Transverse colon (tissue), 4 donors: Measurements from ENCODE around the gene DLST. TPM values are rescaled to one million over a fixed set of nuclear protein-coding genes. Genes with fewer than 3 reads are reported as not detected.

Experiments
- DNase-seq: peaks from one replicate; pipeline ENCODE4 v3.0.0-alpha.2; 2019
- H3K27ac ChIP-seq, 4 donors: fragments of 200-600 bp; sonication (generic); 2 replicates each; pipeline ENCODE4 v1.5.1; 2016 to 2018; ENCODE audit warnings: inconsistent platforms in 4 of 4
- H3K27me3 ChIP-seq: fragments of 200-600 bp; sonication (generic); 2 replicates; pipeline ENCODE4 v1.5.1; 2017; ENCODE audit warnings: inconsistent platforms
- H3K36me3 ChIP-seq, 4 donors: fragments of 200-600 bp; sonication (generic); 2 replicates each; pipeline ENCODE4 v1.5.1; 2017 to 2019; ENCODE audit warnings: inconsistent platforms in 4 of 4
- H3K4me1 ChIP-seq, 4 donors: fragments of 200-600 bp; sonication (generic); 2 replicates each; pipeline ENCODE4 v1.5.1; 2017 to 2020; ENCODE audit warnings: inconsistent platforms in 4 of 4
- H3K4me3 ChIP-seq, 4 donors: fragments of 200-600 bp; sonication (generic); 1 replicate in 1 of 4; 2 replicates in 3 of 4; pipeline versions ENCODE4 v1.5.1 to v1.6.1; 2017 to 2019; ENCODE audit warnings: inconsistent platforms in 4 of 4
- H3K9me3 ChIP-seq, 2 donors: fragments of 200-600 bp; sonication (generic); 2 replicates each; pipeline ENCODE4 v1.5.1; 2017 to 2019; ENCODE audit warnings: inconsistent platforms in 2 of 2
- EP300 ChIP-seq: sonication (generic); formaldehyde crosslinking; IDR thresholded peaks from one replicate; pipeline ENCODE4 v1.6.1; 2017; ENCODE audit warnings: antibody characterized with exemption, low read depth
- POLR2A ChIP-seq: fragments of 450-650 bp; IDR thresholded peaks from one replicate; pipeline ENCODE4 v1.6.1; 2016; ENCODE audit warnings: antibody characterized with exemption, mild to moderate bottlenecking, moderate library complexity
- POLR2AphosphoS5 ChIP-seq, 3 donors: sonication (generic); formaldehyde crosslinking; IDR thresholded peaks; one replicate each; pipeline ENCODE4 v1.6.1; 2016; ENCODE audit warnings: antibody characterized with exemption in 3 of 3
- WGBS, 2 donors: methylation state at CpG; one replicate each; pipeline ENCODE4 v1.1.5; 2018; ENCODE audit warnings: low coverage in 1 of 2; 5-methylcytosine and 5-hydroxymethylcytosine counted together
- in situ Hi-C, 4 donors: fragments of 200-750 bp; cut with MboI; loops; one replicate each; pipeline versions ENCODE4 v1.15.0 to v1.15.1; 2017; ENCODE audit warnings: low sequenced_read_pairs in 3 of 4, low pct_ligation_motif_present in 1 of 4, low pct_unique_long_range_greater_than_20kb in 1 of 4
- intact Hi-C: fragments of 100-400 bp; cut with DNase I; formaldehyde crosslinking; loops from one replicate; pipeline ENCODE4 v1.15.1; 2023; ENCODE audit warnings: low total_unique reads
- total RNA-seq, 4 donors: library from RNA; depleted of rRNA; stranded (reverse); fragments of >200 nt; gene quantifications; one replicate each; pipeline ENCODE4 v1.1.0, GENCODE V29; 2016
- TF ChIP-seq, protein P1 (sequence below), 5 experiments: fragments of 200-600 bp in 3 of 5; fragments of 450-650 bp in 2 of 5; sonication (generic) in 3 of 5; IDR thresholded peaks; 1 replicate in 2 of 5; 2 replicates in 3 of 5; pipeline ENCODE4 v1.5.1; 2016 to 2017; ENCODE audit warnings: antibody characterized with exemption in 5 of 5, inconsistent platforms in 3 of 5, mild to moderate bottlenecking in 2 of 5, moderate library complexity in 1 of 5

Gene DLST
- total RNA-seq, 4 donors from 2014 or later, result 65.1 to 135 (median 103) TPM

DNA sequence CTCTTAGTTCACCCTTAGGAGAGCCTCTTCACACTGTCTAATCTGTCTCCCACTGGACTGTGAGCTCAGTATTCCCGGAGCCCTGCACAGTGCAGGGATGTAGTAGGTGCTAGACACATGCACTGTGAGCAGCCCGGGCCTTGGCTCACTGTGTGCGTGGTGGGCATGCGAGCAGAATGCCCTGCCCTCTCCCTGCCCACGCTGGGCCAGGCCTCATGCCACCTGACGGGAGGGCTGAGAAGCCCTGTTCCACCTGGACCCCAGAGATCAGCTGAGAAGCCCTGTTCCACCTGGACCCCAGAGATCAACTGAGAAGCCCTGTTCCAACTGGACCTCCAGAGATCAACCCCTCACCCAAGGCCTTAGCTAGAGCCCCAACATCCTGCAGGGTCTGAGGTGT lies 30.4 kb downstream of the DLST start:
- H3K4me1 ChIP-seq, result peaks cover 6 to 14% (median 8%) of the 10 kb centered on the region in 4 donors
- no peaks in the 10 kb centered on the region for H3K9me3 ChIP-seq
- in situ Hi-C loops, result loop anchor here in 1 of 4 donors (10.0 kb wide), 1 partner anchor 47 kb away; no protein-coding TSS in a partner anchor
- TF ChIP-seq, protein P1, sequence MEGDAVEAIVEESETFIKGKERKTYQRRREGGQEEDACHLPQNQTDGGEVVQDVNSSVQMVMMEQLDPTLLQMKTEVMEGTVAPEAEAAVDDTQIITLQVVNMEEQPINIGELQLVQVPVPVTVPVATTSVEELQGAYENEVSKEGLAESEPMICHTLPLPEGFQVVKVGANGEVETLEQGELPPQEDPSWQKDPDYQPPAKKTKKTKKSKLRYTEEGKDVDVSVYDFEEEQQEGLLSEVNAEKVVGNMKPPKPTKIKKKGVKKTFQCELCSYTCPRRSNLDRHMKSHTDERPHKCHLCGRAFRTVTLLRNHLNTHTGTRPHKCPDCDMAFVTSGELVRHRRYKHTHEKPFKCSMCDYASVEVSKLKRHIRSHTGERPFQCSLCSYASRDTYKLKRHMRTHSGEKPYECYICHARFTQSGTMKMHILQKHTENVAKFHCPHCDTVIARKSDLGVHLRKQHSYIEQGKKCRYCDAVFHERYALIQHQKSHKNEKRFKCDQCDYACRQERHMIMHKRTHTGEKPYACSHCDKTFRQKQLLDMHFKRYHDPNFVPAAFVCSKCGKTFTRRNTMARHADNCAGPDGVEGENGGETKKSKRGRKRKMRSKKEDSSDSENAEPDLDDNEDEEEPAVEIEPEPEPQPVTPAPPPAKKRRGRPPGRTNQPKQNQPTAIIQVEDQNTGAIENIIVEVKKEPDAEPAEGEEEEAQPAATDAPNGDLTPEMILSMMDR (IDR thresholded peaks at IDR 0.05), result no peak
- TF ChIP-seq EP300 (no peak), POLR2A (no peak), POLR2AphosphoS5 (IDR thresholded peaks at IDR 0.05) (no peak)
- no peak for DNase-seq
- no peaks in the 10 kb centered on the region for H3K36me3 ChIP-seq
- no peak overlapping the region for H3K4me3 ChIP-seq
- H3K27ac ChIP-seq, result no peak overlapping the region
- H3K27me3 ChIP-seq, result no peaks in the 10 kb centered on the region
- intact Hi-C loops, result no loop called here
- WGBS, 2 donors, result 100% methylated on average over 3 of the region's 6 CpGs; no CpG with 5 or more reads in 1 of the 2 donors

DNA sequence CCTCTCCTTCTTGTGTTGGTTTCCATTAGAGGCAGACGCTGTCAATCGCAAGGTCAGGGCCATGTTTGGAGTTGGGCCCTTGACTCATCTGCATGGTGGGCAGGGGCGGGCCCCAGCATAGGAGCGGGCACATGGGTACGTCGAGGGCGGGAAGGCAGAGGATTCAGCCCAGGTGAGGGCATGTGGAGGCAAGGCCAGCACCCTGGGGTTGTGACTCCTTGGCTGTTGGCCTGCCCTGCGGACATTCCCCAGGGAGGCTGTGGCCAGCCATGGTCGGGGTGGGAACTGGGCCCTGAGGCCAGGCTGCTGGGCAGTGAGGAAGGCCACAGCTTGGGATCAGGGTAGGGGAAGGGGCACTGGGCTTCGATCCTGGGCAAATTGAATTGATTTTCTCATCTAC lies 31.1 kb downstream of the DLST start:
- in situ Hi-C loops, result loop anchor here in 1 of 4 donors (10.0 kb wide), 1 partner anchor 48 kb away; no protein-coding TSS in a partner anchor
- DNase-seq, result no peak
- TF ChIP-seq POLR2AphosphoS5 (IDR thresholded peaks at IDR 0.05) (no peak), POLR2A (no peak), EP300 (no peak)
- TF ChIP-seq, protein P1 (IDR thresholded peaks at IDR 0.05), result no peak
- H3K27me3 ChIP-seq, result no peaks in the 10 kb centered on the region
- WGBS, 2 donors, result 97 to 100% methylated on average over 1 to 10 of the region's 10 CpGs
- no peak overlapping the region for H3K4me3 ChIP-seq
- H3K9me3 ChIP-seq, result no peaks in the 10 kb centered on the region
- no peak overlapping the region for H3K27ac ChIP-seq
- intact Hi-C loops, result no loop called here
- H3K36me3 ChIP-seq, result no peaks in the 10 kb centered on the region
- peaks cover under 1 to 12% (median 3%) of the 10 kb centered on the region in 4 donors for H3K4me1 ChIP-seq

GRCh38 chr14:74913393-74913910 lies 31.7 kb downstream of the DLST start:
- in situ Hi-C loops (loop anchor here in 1 of 4 donors (10.0 kb wide), 1 partner anchor 49 kb away; no protein-coding TSS in a partner anchor), intact Hi-C loops (no loop called here)
- H3K27me3 ChIP-seq, result no peaks in the 10 kb centered on the region
- H3K4me1 ChIP-seq, result peaks cover 0 to 14% (median 0%) of the 10 kb centered on the region in 4 donors
- TF ChIP-seq, protein P1 (IDR thresholded peaks at IDR 0.05), result no peak
- TF ChIP-seq POLR2AphosphoS5 (IDR thresholded peaks at IDR 0.05) (no peak), POLR2A (no peak), EP300 (no peak)
- WGBS, 2 donors, result 63% methylated on average over 5 of the region's 5 CpGs; no CpG with 5 or more reads in 1 of the 2 donors
- no peaks in the 10 kb centered on the region for H3K36me3 ChIP-seq
- no peaks in the 10 kb centered on the region for H3K9me3 ChIP-seq
- H3K4me3 ChIP-seq, result no peak overlapping the region
- no peak for DNase-seq
- no peak overlapping the region for H3K27ac ChIP-seq

DNA sequence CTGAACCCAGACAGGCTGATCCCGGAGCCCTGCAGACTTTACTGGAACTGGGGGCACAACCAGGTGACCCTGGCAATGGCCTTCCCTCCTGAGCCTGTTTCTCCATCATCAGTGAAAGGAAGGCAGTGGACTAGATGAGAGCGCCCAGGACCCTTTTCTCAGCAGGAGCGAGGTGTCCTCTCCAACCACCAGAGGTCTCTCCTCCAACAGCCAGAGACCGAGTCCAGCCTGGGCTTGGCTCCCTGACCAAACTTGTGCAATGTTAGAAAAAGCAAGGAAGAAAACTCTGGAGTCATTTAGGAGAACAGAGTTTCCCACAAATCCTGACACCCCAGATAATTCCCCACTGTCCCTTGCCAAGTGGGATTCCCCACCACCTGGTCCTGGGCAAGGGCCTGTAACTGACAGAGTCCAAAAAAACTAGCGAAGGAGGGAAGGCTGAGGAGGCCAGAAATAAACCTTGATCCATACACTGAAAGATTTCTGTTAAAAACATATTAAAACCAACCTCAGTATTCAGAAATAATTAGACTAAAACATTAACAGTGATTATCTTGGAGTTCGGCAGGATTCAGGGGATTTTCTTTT lies 32.4 kb downstream of the DLST start:
- no peaks in the 10 kb centered on the region for H3K36me3 ChIP-seq
- H3K9me3 ChIP-seq, result no peaks in the 10 kb centered on the region
- no peaks in the 10 kb centered on the region for H3K27me3 ChIP-seq
- peaks cover 0 to 14% (median 0%) of the 10 kb centered on the region in 4 donors for H3K4me1 ChIP-seq
- peak overlapping the region in 3 of 4 donors; percentile 30 to 60 (median 38) for H3K27ac ChIP-seq
- 48 to 81% methylated on average over 1 to 6 of the region's 6 CpGs for WGBS, 2 donors
- no peak overlapping the region for H3K4me3 ChIP-seq
- intact Hi-C loops, result no loop called here
- in situ Hi-C loops, result loop anchor here in 1 of 4 donors (10.0 kb wide), 1 partner anchor 49 kb away; no protein-coding TSS in a partner anchor
- TF ChIP-seq POLR2A (no peak), EP300 (no peak), POLR2AphosphoS5 (IDR thresholded peaks at IDR 0.05) (peak in 1 of 3 donors; percentile 8)
- TF ChIP-seq, protein P1 (IDR thresholded peaks at IDR 0.05), result peak; percentile 47 to 56 (median 55)
- DNase-seq, result peak; percentile 62
